ENCODE measurements around the gene ABHD18.
A peak's percentile ranks its signal among the peaks of the same experiment; 100 is the strongest.
"Not testable (repeated sequence)": the region's sequence is repeated elsewhere in the genome, so short reads cannot be mapped to it uniquely, and the experiment has no call there.

The ABHD18 gene

DNA sequence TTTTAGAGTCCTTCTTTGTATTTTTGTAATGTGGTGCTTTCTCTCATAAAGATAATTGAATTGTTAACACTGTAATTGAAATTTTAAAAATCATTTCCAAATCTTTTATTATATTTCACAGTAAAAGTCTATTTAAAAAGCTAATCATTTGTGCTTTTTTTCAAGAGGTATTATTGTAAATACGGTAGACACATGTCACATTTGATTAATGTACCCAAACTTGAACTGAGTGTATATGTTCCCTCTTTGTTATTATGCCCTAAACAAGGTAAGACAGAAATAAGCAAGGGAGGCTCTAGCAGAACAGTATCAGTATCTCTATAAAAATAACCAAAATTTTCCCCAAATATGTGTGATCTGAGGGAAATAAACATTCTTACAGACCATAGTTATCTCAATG is 74.4 kb downstream of the ABHD18 start:
- TF ChIP-seq, protein P1, sequence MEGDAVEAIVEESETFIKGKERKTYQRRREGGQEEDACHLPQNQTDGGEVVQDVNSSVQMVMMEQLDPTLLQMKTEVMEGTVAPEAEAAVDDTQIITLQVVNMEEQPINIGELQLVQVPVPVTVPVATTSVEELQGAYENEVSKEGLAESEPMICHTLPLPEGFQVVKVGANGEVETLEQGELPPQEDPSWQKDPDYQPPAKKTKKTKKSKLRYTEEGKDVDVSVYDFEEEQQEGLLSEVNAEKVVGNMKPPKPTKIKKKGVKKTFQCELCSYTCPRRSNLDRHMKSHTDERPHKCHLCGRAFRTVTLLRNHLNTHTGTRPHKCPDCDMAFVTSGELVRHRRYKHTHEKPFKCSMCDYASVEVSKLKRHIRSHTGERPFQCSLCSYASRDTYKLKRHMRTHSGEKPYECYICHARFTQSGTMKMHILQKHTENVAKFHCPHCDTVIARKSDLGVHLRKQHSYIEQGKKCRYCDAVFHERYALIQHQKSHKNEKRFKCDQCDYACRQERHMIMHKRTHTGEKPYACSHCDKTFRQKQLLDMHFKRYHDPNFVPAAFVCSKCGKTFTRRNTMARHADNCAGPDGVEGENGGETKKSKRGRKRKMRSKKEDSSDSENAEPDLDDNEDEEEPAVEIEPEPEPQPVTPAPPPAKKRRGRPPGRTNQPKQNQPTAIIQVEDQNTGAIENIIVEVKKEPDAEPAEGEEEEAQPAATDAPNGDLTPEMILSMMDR (IDR thresholded peaks at IDR 0.05; ENCODE audit: borderline replicate concordance, insufficient read depth, low read depth, low read length): no peak
- no peak overlapping the region for H3K4me3 ChIP-seq (ENCODE audit: low read depth, low read length)

DNA sequence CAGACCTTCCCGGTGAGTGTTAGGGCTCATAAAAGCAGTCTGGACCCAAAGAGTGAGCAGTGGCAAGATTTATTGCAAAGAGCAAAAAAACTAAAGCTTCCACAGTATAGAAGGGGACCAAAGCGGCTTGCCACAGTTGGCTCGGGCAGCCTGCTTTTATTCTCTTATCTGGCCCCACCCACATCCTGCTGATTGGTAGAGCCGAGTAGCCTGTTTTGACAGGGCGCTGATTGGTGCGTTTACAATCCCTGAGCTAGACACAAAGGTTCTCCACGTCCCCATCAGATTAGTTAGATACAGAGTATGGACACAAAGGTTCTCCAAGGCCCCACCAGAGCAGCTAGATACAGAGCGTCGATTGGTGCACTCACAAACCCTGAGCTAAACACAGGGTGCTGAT is 81.8 kb downstream of the ABHD18 start:
- H3K4me3 ChIP-seq (ENCODE audit: low read depth, low read length): not testable (repeated sequence)

DNA sequence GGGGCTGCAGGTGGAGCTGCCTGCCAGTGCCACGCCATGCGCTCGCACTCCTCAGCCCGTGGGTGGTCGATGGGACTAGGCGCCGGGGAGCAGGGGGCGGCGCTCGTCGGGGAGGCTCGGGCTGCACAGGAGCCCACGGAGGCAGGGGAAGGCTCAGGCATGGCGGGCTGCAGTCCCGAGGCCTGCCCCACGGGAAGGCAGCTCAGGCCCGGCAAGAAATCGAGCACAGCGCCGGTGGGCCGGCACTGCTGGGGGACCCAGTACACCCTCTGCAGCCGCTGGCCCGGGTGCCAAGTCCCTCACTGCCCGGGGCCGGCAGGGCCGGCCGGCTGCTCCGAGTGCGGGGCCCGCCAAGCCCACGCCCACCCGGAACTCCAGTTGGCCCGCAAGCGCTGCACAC is 82.3 kb downstream of the ABHD18 start:
- H3K4me3 ChIP-seq (ENCODE audit: low read depth, low read length): not testable (repeated sequence)

DNA sequence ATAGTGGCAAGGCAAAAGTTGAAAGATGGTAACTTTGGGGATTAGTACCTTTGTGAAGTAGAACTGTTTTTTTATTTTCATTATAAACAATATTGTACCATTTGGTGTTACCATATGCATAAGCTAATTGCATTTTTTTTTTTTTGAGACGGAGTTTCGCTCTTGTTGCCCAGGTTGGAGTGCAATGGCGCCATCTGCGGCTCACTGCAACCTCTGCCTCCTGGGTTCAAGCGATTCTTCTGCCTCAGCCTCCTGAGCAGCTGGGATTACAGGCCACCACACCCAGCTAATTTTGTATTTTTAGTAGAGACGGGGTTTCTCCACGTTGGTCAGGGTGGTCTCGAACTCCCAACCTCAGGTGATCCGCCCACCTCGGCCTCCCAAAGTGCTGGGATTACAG is 86.0 kb downstream of the ABHD18 start:
- H3K4me3 ChIP-seq (ENCODE audit: low read depth, low read length): not testable (repeated sequence)

DNA sequence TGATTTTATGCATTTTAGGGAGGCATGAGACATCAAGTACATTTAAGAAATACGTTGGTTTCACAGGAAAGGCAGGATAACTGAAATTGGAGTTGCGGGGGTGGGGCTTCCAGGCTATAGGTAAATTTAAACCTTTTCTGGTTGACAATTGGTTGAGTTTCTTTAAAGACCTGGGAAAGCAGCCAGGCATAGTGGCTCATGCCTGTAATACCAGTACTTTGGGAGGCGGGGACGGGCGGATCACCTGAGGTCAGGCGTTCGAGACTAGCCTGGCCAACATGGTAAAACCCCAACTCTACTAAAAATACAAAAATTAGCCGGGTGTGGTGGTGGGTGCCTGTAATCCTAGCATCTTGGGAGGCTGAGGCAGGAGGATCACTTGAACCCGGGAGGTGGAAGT is 89.7 kb downstream of the ABHD18 start:
- H3K4me3 ChIP-seq (ENCODE audit: low read depth, low read length): not testable (repeated sequence)

DNA sequence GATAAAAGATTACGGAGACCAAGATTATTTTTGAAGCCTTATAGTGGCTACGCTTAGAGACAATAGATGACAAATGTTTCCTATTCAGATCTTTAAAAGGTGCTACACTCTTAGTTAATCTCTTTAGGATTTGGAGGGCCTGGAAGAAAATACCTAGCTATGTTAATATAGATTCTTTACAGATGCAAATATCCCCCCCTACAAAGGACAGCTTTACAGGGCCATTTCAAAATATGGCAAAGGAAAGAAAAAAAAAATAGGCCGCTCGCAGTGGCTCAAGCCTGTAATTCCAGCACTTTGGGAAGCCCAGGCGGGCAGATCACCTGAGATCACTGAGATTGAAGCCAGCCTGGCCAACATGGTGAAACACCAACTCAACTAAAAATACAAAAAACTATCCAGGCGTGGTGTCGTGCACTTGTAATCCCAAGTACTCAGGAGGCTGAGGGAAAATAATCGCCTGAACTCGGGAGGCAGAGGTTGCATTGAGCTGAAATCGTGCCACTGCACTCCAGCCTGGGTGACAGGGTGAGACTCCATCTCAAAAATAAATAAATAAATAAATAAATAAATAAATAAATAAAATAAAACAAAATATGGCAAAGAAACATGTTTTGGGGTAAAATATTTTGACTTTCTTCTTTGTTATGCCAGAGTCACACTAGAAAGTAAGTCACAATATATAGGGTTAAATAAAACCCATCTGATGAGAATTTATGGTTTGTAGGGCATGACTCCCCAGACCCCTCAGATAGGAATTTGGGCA is 90.4 kb downstream of the ABHD18 start:
- not testable (repeated sequence) for H3K4me3 ChIP-seq (ENCODE audit: low read depth, low read length)

DNA sequence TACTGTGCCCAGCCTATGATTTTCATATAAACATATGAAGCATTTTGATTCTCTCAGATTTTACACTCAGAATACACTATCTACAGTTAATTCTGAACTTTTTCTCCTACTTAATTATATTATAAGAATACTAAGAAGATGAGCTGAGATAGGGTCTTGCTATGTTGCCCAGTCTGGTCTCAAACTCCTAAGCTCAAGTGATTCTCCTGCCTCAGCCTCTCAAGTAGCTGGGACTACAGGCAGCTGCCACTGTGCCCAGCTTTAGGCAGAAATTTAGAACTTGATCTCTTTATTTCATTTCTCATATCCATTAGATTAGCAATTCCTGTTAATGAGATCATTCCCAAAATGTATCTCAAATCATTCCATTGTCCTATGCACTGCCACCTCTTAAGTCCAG is 91.2 kb downstream of the ABHD18 start:
- TF ChIP-seq, protein P1 (IDR thresholded peaks at IDR 0.05; ENCODE audit: borderline replicate concordance, insufficient read depth, low read depth, low read length): no peak
- no peak overlapping the region for H3K4me3 ChIP-seq (ENCODE audit: low read depth, low read length)

DNA sequence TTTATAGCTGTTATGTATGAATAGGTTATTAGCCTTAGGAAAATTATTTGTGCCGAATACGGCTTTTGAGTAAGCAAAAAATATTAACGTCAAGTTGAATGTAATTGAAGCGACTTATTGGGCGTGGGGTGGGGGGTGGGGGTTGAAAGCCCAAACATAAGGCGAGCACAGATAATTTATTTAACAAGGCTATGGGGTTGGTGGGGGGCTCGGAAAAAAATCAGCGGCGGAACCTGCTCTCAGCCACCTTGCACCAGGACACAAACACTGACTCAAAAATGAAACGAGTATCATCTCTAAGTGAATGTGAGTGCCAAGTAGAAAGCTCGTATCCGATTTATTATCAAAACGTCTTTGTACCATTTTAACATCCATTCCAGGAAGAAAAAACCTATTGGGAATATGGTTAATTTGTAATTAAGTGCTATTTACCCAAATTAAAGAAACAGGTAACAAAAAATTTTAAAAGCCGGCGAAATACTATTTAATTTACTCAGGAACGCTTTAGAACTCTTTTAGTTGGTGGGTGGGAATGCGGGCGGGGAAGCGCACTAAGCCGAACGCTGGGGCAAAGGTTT is 95.0 kb downstream of the ABHD18 start:
- H3K4me3 ChIP-seq (ENCODE audit: low read depth, low read length): peak overlapping the region; percentile 71

DNA sequence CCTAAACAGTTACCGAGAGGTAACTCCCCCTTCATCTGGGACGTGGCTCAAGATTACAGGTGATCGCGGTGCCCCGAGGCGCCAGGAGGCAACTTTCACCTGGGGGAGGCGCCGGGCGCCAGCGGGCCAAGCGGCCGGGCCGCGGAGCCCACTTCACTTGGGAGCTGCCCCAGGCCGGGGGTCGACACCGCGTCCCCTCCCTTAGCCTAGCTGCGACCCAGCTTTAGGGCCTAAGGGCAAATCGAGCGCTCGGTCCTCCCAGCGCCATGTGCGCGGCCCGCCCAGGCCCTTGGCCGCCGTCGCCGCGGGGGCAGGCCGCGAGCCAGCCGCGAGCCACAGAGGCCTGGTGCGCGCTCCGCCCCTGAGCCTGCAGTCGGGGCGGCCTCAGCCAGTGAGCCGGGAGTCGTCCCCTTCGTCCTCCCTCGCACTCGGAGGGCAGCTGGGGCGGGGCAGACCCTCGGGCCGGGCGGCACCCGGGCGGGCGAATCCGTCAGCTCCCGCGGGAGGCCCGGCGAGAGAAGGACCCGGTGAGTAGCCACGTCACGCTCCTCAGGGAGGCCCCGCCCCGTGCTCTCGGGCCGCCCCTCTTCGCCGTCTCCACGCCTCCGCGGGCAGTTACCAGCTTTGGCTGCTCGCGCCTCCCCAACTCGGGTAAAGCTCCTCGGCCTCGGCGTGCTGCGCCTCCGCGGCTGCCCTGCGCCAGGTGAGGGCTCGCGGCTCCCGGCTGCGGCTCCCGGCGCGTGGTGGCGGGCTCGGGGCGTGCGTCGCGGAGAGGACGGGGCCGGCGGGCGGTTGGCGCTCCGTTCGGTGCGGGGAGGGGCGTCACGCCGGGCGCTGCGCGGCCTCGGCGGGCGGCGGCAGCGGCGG is 95.7 kb downstream of the ABHD18 start, which contains the start of gene LARP1B:
LARP1B (plus strand) TSS at position 614 of the 867 bp plus-strand sequence. CDS start 13,640 bp downstream, outside the sequence.
- TF ChIP-seq, protein P1 (IDR thresholded peaks at IDR 0.05; ENCODE audit: borderline replicate concordance, insufficient read depth, low read depth, low read length): no peak
- peak within 1 kb of the TSS; percentile 71 for H3K4me3 ChIP-seq (ENCODE audit: low read depth, low read length)

More for the DNA sequence above, 95.0 kb downstream of the ABHD18 start:
- TF ChIP-seq, protein P1 (IDR thresholded peaks at IDR 0.05; ENCODE audit: borderline replicate concordance, insufficient read depth, low read depth, low read length): no peak
